WTC11 (cell line): ENCODE data around the gene ARVCF. TPM values are rescaled to one million over a fixed set of nuclear protein-coding genes. Genes with fewer than 3 reads are reported as not detected.
A peak's percentile ranks its signal among the peaks of the same experiment; 100 is the strongest.

ENCODE experiments used
- ATAC-seq: fragments of 200-7000 bp; cut with Tn5 transposase; 2 replicates; pipeline ENCODE4 v1.10.0; 2021; ENCODE audit warnings: mild to moderate bottlenecking, moderate library complexity
- CTCF ChIA-PET: fragments of 300-600 bp; sonication (Branson Sonifier 250); formaldehyde crosslinking; loops from one replicate; lab custom pipeline; 2021; ENCODE audit warnings: antibody characterized with exemption; lab: Charles Lee
- POLR2A ChIA-PET: fragments of 350-600 bp; sonication (Branson Sonifier 250); formaldehyde crosslinking; loops from one replicate; lab custom pipeline; 2021; ENCODE audit warnings: antibody characterized with exemption; lab: Charles Lee
- DNase-seq: peaks from one replicate; pipeline ENCODE4 v3.0.0; 2021; ENCODE audit warnings: low spot score
- H3K27ac Mint-ChIP-seq: 2 replicates; pipeline ENCODE4 v1.8.0; 2021; ENCODE audit warnings: mixed read lengths
- H3K27me3 Mint-ChIP-seq: 2 replicates; pipeline ENCODE4 v1.8.0; 2021; ENCODE audit warnings: low read depth, mild to moderate bottlenecking, moderate library complexity, mixed read lengths
- H3K36me3 Mint-ChIP-seq: 2 replicates; pipeline ENCODE4 v1.8.0; 2021; ENCODE audit warnings: mixed read lengths
- H3K4me1 Mint-ChIP-seq: 2 replicates; pipeline ENCODE4 v1.8.0; 2022; ENCODE audit warnings: mixed read lengths
- H3K4me3 Mint-ChIP-seq: 2 replicates; pipeline ENCODE4 v1.8.0; 2021; ENCODE audit warnings: mild to moderate bottlenecking, moderate library complexity, mixed read lengths
- H3K9me3 Mint-ChIP-seq: 2 replicates; pipeline ENCODE4 v1.8.0; 2021; ENCODE audit warnings: mixed read lengths
- ATF1 ChIP-seq: sonication (generic); formaldehyde crosslinking; IDR thresholded peaks from 2 replicates; pipeline ENCODE4 v1.8.1; 2023; ENCODE audit warnings: mild to moderate bottlenecking, moderate library complexity, missing genetic modification reagents
- ATF2 ChIP-seq: sonication (generic); formaldehyde crosslinking; IDR thresholded peaks from 2 replicates; pipeline ENCODE4 v1.8.1; 2022; ENCODE audit warnings: low read depth, missing genetic modification reagents, borderline replicate concordance
- CBFB ChIP-seq: sonication (generic); formaldehyde crosslinking; IDR thresholded peaks from 2 replicates; pipeline ENCODE4 v1.8.1; 2022; ENCODE audit warnings: mild to moderate bottlenecking, low read depth, missing genetic modification reagents
- FOXP4 ChIP-seq: sonication (generic); formaldehyde crosslinking; IDR thresholded peaks from 2 replicates; pipeline ENCODE4 v1.8.0; 2022; ENCODE audit warnings: mild to moderate bottlenecking, missing genetic modification reagents
- HMGA2 ChIP-seq: fragments of 250-450 bp; sonication (Bioruptor Pico); IDR thresholded peaks from 2 replicates; pipeline ENCODE4 v1.4.0; 2021; ENCODE audit warnings: mild to moderate bottlenecking, moderate library complexity
- IRF2 ChIP-seq: sonication (generic); formaldehyde crosslinking; IDR thresholded peaks from 2 replicates; pipeline ENCODE4 v1.8.0; 2022; ENCODE audit warnings: low read depth, missing genetic modification reagents, borderline replicate concordance
- JAZF1 ChIP-seq: fragments of 250-450 bp; sonication (Bioruptor Pico); IDR thresholded peaks from 2 replicates; pipeline ENCODE4 v1.9.0; 2021; ENCODE audit warnings: moderate library complexity, mild to moderate bottlenecking, inconsistent platforms
- NFE2L1 ChIP-seq: sonication (generic); formaldehyde crosslinking; IDR thresholded peaks from 2 replicates; pipeline ENCODE4 v1.8.1; 2023; ENCODE audit warnings: missing genetic modification reagents
- NR2C2 ChIP-seq: sonication (generic); formaldehyde crosslinking; IDR thresholded peaks from 2 replicates; pipeline ENCODE4 v1.8.0; 2022; ENCODE audit warnings: mild to moderate bottlenecking, missing genetic modification reagents
- SP1 ChIP-seq: sonication (generic); formaldehyde crosslinking; conservative IDR thresholded peaks from 2 replicates; pipeline ENCODE4 v1.8.1; 2022; ENCODE audit warnings: missing genetic modification reagents
- TEAD1 ChIP-seq: sonication (generic); formaldehyde crosslinking; IDR thresholded peaks from 2 replicates; pipeline ENCODE4 v1.8.0; 2022; ENCODE audit warnings: mild to moderate bottlenecking, missing genetic modification reagents
- ZBTB21 ChIP-seq: sonication (generic); formaldehyde crosslinking; IDR thresholded peaks from 2 replicates; pipeline ENCODE4 v1.8.1; 2023; ENCODE audit warnings: mild to moderate bottlenecking, missing genetic modification reagents, borderline replicate concordance
- ZNF138 ChIP-seq: sonication (generic); formaldehyde crosslinking; conservative IDR thresholded peaks from 2 replicates; pipeline ENCODE4 v1.8.1; 2022; ENCODE audit warnings: mild to moderate bottlenecking, moderate library complexity, missing genetic modification reagents
- total RNA-seq: library from RNA; stranded (reverse); gene quantifications from 3 replicates; pipeline ENCODE4 v1.2.3, GENCODE V29; 2021
- TF ChIP-seq, protein P1 (sequence below): sonication (generic); formaldehyde crosslinking; IDR thresholded peaks from 2 replicates; pipeline ENCODE4 v1.8.1; 2023; ENCODE audit warnings: mild to moderate bottlenecking, missing genetic modification reagents
- TF ChIP-seq, protein P2 (sequence below): sonication (generic); formaldehyde crosslinking; IDR thresholded peaks from 2 replicates; pipeline ENCODE4 v1.8.0; 2023; ENCODE audit warnings: mild to moderate bottlenecking, missing genetic modification reagents
- TF ChIP-seq, protein P3 (sequence below): sonication (generic); formaldehyde crosslinking; IDR thresholded peaks from 2 replicates; pipeline ENCODE4 v1.8.0; 2022; ENCODE audit warnings: mild to moderate bottlenecking, missing genetic modification reagents
- TF ChIP-seq, protein P4 (sequence below): sonication (generic); formaldehyde crosslinking; IDR thresholded peaks from 2 replicates; pipeline ENCODE4 v1.8.1; 2023; ENCODE audit warnings: mild to moderate bottlenecking, missing genetic modification reagents, moderate library complexity

ARVCF gene
- total RNA-seq, 1 experiment from 2014 or later: 65.4 TPM

DNA sequence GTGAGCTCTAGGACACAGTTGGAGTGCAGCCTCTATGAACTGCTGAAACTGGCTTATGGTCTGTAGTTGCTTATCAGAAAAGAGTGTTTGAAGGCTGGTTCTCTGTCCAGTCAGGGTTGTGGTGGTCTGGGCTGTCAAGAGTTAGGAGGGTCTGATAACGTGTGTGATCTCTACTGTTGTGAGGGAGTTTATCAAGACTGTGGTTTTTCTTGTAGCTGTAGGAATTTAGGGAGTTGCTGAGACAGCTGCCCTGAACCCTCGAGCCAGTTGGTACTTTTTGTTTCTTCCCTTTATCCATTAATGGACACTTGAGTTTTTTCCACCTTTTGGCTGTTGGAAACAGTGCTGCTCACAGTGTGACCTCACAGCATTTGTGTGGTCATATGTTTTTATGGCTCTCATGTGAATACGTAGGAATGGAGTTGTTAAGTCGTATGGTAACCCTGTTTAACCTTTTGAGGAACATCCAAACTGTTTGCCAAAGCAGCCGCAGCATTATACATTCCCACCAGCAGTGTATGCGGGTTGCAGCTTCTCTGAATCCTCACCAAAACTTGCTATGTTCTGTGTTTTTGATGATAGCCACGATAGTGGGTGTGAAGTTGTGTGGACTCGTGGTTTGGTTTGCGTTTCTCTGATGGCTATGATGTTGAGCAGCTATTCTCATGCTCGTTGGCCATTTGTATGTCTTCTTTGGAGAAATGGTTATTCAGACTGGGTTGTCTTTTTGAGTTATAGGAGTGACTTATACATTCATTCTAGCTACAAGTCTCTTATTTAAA is 42.6 kb upstream of the ARVCF start:
- TF ChIP-seq, protein P1, sequence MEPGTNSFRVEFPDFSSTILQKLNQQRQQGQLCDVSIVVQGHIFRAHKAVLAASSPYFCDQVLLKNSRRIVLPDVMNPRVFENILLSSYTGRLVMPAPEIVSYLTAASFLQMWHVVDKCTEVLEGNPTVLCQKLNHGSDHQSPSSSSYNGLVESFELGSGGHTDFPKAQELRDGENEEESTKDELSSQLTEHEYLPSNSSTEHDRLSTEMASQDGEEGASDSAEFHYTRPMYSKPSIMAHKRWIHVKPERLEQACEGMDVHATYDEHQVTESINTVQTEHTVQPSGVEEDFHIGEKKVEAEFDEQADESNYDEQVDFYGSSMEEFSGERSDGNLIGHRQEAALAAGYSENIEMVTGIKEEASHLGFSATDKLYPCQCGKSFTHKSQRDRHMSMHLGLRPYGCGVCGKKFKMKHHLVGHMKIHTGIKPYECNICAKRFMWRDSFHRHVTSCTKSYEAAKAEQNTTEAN (CRISPR knock-in tag): no peak
- no peak for TF ChIP-seq ATF2 (CRISPR knock-in tag)
- TF ChIP-seq ATF1 (CRISPR knock-in tag): no peak
- TF ChIP-seq HMGA2: no peak
- no peak for TF ChIP-seq NR2C2
- TF ChIP-seq ZNF138 (CRISPR knock-in tag): no peak
- TF ChIP-seq IRF2: no peak
- TF ChIP-seq, protein P2, sequence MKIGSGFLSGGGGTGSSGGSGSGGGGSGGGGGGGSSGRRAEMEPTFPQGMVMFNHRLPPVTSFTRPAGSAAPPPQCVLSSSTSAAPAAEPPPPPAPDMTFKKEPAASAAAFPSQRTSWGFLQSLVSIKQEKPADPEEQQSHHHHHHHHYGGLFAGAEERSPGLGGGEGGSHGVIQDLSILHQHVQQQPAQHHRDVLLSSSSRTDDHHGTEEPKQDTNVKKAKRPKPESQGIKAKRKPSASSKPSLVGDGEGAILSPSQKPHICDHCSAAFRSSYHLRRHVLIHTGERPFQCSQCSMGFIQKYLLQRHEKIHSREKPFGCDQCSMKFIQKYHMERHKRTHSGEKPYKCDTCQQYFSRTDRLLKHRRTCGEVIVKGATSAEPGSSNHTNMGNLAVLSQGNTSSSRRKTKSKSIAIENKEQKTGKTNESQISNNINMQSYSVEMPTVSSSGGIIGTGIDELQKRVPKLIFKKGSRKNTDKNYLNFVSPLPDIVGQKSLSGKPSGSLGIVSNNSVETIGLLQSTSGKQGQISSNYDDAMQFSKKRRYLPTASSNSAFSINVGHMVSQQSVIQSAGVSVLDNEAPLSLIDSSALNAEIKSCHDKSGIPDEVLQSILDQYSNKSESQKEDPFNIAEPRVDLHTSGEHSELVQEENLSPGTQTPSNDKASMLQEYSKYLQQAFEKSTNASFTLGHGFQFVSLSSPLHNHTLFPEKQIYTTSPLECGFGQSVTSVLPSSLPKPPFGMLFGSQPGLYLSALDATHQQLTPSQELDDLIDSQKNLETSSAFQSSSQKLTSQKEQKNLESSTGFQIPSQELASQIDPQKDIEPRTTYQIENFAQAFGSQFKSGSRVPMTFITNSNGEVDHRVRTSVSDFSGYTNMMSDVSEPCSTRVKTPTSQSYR (CRISPR knock-in tag): no peak
- TF ChIP-seq, protein P3, sequence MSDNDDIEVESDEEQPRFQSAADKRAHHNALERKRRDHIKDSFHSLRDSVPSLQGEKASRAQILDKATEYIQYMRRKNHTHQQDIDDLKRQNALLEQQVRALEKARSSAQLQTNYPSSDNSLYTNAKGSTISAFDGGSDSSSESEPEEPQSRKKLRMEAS: no peak
- TF ChIP-seq SP1 (CRISPR knock-in tag): no peak
- TF ChIP-seq TEAD1: no peak
- TF ChIP-seq FOXP4 (CRISPR knock-in tag): no peak
- no peak for TF ChIP-seq NFE2L1 (CRISPR knock-in tag)
- TF ChIP-seq JAZF1 (CRISPR knock-in tag): no peak
- TF ChIP-seq, protein P4, sequence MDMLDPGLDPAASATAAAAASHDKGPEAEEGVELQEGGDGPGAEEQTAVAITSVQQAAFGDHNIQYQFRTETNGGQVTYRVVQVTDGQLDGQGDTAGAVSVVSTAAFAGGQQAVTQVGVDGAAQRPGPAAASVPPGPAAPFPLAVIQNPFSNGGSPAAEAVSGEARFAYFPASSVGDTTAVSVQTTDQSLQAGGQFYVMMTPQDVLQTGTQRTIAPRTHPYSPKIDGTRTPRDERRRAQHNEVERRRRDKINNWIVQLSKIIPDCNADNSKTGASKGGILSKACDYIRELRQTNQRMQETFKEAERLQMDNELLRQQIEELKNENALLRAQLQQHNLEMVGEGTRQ (CRISPR knock-in tag): no peak
- TF ChIP-seq ZBTB21 (CRISPR knock-in tag): no peak
- no peak for TF ChIP-seq CBFB (CRISPR knock-in tag)
- TF ChIP-seq, all 79 proteins: peak for 0
- H3K4me3 Mint-ChIP-seq: no peak overlapping the region
- no peaks in the 10 kb centered on the region; the same call in 1 of the 2 replicates for H3K27me3 Mint-ChIP-seq
- peak overlapping the region; percentile 30; the same call in 1 of the 2 replicates for H3K27ac Mint-ChIP-seq
- ChIA-PET POLR2A (no interaction called here), CTCF (interaction anchor here (0.7 kb wide), 1 partner anchor 73 kb away, joined by 3 read pairs; no protein-coding TSS in a partner anchor)
- no peaks in the 10 kb centered on the region for H3K36me3 Mint-ChIP-seq
- H3K4me1 Mint-ChIP-seq: no peaks in the 10 kb centered on the region
- ATAC-seq: no peak
- DNase-seq: no peak
- no peaks in the 10 kb centered on the region for H3K9me3 Mint-ChIP-seq
